K562 (cell line): ENCODE measurements around the gene USP35. TPM values are rescaled to one million over a fixed set of nuclear protein-coding genes. Genes with fewer than 3 reads are reported as not detected.

Experiments used
- ATAC-seq: fragments of 200-7000 bp; cut with Tn5 transposase; 3 replicates; pipeline ENCODE4 v1.9.1; 2020; ENCODE audit warnings: moderate library complexity
- BruUV-seq: library from RNA; stranded (reverse); fragments of 400-500 nt; replicated peaks from 2 replicates; lab custom pipeline; 2021; lab: Mats Ljungman, UMichigan
- CTCF ChIA-PET: fragments of 300-600 bp; formaldehyde crosslinking; extraction: SDS; loops from one replicate; lab custom pipeline; 2021; ENCODE audit warnings: low intra/inter-chr PET ratio; lab: Yijun Ruan, JAX
- POLR2A ChIA-PET: fragments of 300-600, 350-650 bp; sonication (Branson Sonifier 250); formaldehyde crosslinking; extraction: SDS; loops from one replicate; lab custom pipeline; 2021; ENCODE audit warnings: antibody characterized with exemption, inconsistent platforms; lab: Yijun Ruan, JAX
- DNase-seq, 4 experiments: peaks; one replicate each; pipeline versions ENCODE4 v3.0.0 to v3.0.0-alpha.2; 2011 to 2018; ENCODE audit warnings: low spot score in 3 of 4, mixed read lengths in 3 of 4; ENCODE audit errors: extremely low read depth in 1 of 4
- FAIRE-seq: peaks from 2 replicates; lab custom pipeline; 2011; peaks lifted over from hg19 to GRCh38; lab: Jason Lieb, UNC
- H2AFZ ChIP-seq: 2 replicates; pipeline ENCODE4 v1.6.0; 2011; ENCODE audit warnings: low read depth, low read length, control low read depth, inconsistent platforms
- H3K27ac ChIP-seq: fragments of 200-600 bp; 3 replicates; pipeline ENCODE4 v1.8.0; 2011; ENCODE audit warnings: low read depth, mild to moderate bottlenecking, control low read depth, inconsistent platforms, low read length, moderate library complexity, mixed read lengths; ENCODE audit errors: extremely low read depth
- H3K27me3 ChIP-seq, 2 experiments: fragments of 300-600 bp in 1 of 2; 2 replicates in 1 of 2; 3 replicates in 1 of 2; pipeline versions ENCODE4 v1.6.0 to v1.8.0; 2011; ENCODE audit warnings: inconsistent platforms in 2 of 2, low read length in 2 of 2, mild to moderate bottlenecking in 1 of 2, mixed read lengths in 1 of 2, moderate library complexity in 1 of 2; ENCODE audit not compliant: control insufficient read depth in 2 of 2, insufficient read depth in 2 of 2
- H3K36me3 ChIP-seq: fragments of 300-600 bp; 3 replicates; pipeline ENCODE4 v1.8.0; 2011; ENCODE audit warnings: mild to moderate bottlenecking, low read length, inconsistent platforms; ENCODE audit not compliant: control insufficient read depth, insufficient read depth
- H3K4me1 ChIP-seq, 2 experiments: fragments of 200-600 bp in 1 of 2; replicated peaks in 1 of 2; 2 replicates in 1 of 2; 3 replicates in 1 of 2; pipeline versions ENCODE4 v1.5.1 to v1.8.0; 2011; ENCODE audit warnings: inconsistent platforms in 2 of 2, low read length in 2 of 2, mild to moderate bottlenecking in 1 of 2, mixed read lengths in 1 of 2, moderate library complexity in 1 of 2; ENCODE audit not compliant: control insufficient read depth in 2 of 2, insufficient read depth in 2 of 2
- H3K4me2 ChIP-seq: 2 replicates; pipeline ENCODE4 v1.6.1; 2011; ENCODE audit warnings: low read length, control low read depth, inconsistent platforms, mixed read lengths; ENCODE audit not compliant: insufficient read depth
- H3K4me3 ChIP-seq: fragments of 200-600 bp; sonication (generic), shearing (Covaris generic); 2 replicates; pipeline ENCODE4 v1.5.1; 2016; ENCODE audit warnings: control low read depth, inconsistent platforms
- H3K79me2 ChIP-seq: fragments of 200-600 bp; 3 replicates; pipeline ENCODE4 v1.8.0; 2011; ENCODE audit warnings: low read length, inconsistent platforms; ENCODE audit not compliant: control insufficient read depth, insufficient read depth
- H3K9ac ChIP-seq, 2 experiments: 2 replicates each; pipeline versions ENCODE4 v1.6.0 to v1.6.1; 2011; ENCODE audit warnings: low read depth in 2 of 2, low read length in 2 of 2, control low read depth in 1 of 2, inconsistent platforms in 1 of 2, mild to moderate bottlenecking in 1 of 2, mixed read lengths in 1 of 2; ENCODE audit not compliant: insufficient read depth in 1 of 2
- H3K9me1 ChIP-seq: one replicate; pipeline ENCODE4 v1.6.0; 2011; ENCODE audit warnings: inconsistent platforms, mild to moderate bottlenecking, low read length, moderate library complexity; ENCODE audit not compliant: control insufficient read depth, insufficient read depth
- H3K9me3 ChIP-seq: replicated peaks from 2 replicates; pipeline ENCODE4 v1.5.1; 2011; ENCODE audit warnings: low read depth, low read length, inconsistent platforms; ENCODE audit not compliant: control insufficient read depth, insufficient read depth
- H4K20me1 ChIP-seq: replicated peaks from 2 replicates; pipeline ENCODE4 v1.6.1; 2011; ENCODE audit warnings: low read length, inconsistent platforms, mixed read lengths; ENCODE audit not compliant: control insufficient read depth, insufficient read depth
- ATF2 ChIP-seq: sonication (generic); formaldehyde crosslinking; IDR thresholded peaks from 2 replicates; pipeline ENCODE4 v1.8.1; 2022; ENCODE audit warnings: missing genetic modification reagents
- EGR1 ChIP-seq: fragments of 450-650 bp; conservative IDR thresholded peaks from 2 replicates; pipeline ENCODE4 v1.6.1; 2017; ENCODE audit warnings: mild to moderate bottlenecking
- HEY1 ChIP-seq: fragments of 250-450 bp; sonication (Bioruptor Pico); IDR thresholded peaks from 2 replicates; pipeline ENCODE4 v1.5.0; 2020; ENCODE audit warnings: mild to moderate bottlenecking, moderate library complexity, borderline replicate concordance
- HMGN3 ChIP-seq: IDR thresholded peaks from 2 replicates; pipeline ENCODE4 v1.6.1; 2011; ENCODE audit warnings: borderline replicate concordance, low read depth, mild to moderate bottlenecking, mixed read lengths, low read length; ENCODE audit not compliant: insufficient read length; ENCODE audit errors: extremely low read depth
- KDM4B ChIP-seq, 2 experiments: fragments of 450-650 bp in 1 of 2; sonication (generic) in 1 of 2; IDR thresholded peaks; 2 replicates each; pipeline ENCODE4 v1.6.1; 2016 to 2017; ENCODE audit warnings: borderline replicate concordance in 2 of 2, antibody characterized with exemption in 1 of 2, low read depth in 1 of 2, mild to moderate bottlenecking in 1 of 2
- TFAM ChIP-seq: fragments of 250-450 bp; sonication (Bioruptor Pico); conservative IDR thresholded peaks from 2 replicates; pipeline ENCODE4 v1.5.0; 2021; ENCODE audit warnings: mild to moderate bottlenecking, moderate library complexity
- WGBS: fragments of 100-300 bp; shearing (Covaris generic); methylation state at CpG from one replicate; pipeline ENCODE4 v1.1.6; 2016; ENCODE audit warnings: low coverage, mixed read lengths; ENCODE audit not compliant: insufficient coverage; ENCODE audit errors: missing lambda C conversion rate; 5-methylcytosine and 5-hydroxymethylcytosine counted together
- in situ Hi-C: fragments of 300-500 bp; cut with MboI; formaldehyde crosslinking; loops from 4 replicates; pipeline ENCODE4 v1.15.0; 2018; ENCODE audit warnings: inconsistent platforms, mixed read lengths
- intact Hi-C: fragments of 100-400 bp; cut with micrococcal nuclease; formaldehyde crosslinking; loops from 2 replicates; pipeline ENCODE4 v1.14.2; 2022
- polyA plus RNA-seq, 8 experiments: library from polyadenylated mRNA; depleted of rRNA in 4 of 8; stranded (reverse) in 5 of 8; unstranded in 3 of 8; fragments of >200 nt; fragmentation: Nextera tagmentation in 2 of 8; fragmentation: Illumina TruSeq in 1 of 8; extraction: Ambion mirVana in 2 of 8; extraction: Trizol in 1 of 8; gene quantifications; 2 replicates each; pipeline versions ENCODE4 v1.2.1 to v1.2.3, GENCODE V29; 2011 to 2014; ENCODE audit warnings: inconsistent platforms in 1 of 8, missing spikeins in 1 of 8
- total RNA-seq, 7 experiments: library from RNA; depleted of rRNA in 6 of 7; stranded (reverse); fragments of >200 nt in 6 of 7; fragmentation: Illumina TruSeq in 2 of 7; extraction: Trizol in 2 of 7; gene quantifications; 2 replicates each; pipeline versions ENCODE4 v1.2.1 to v1.2.3, GENCODE V29; 2011 to 2021; ENCODE audit warnings: low replicate concordance in 1 of 7
- TF ChIP-seq, protein P1 (sequence below), 2 experiments: fragments of 450-650 bp; conservative IDR thresholded peaks; 2 replicates each; pipeline ENCODE4 v1.6.1; 2017; ENCODE audit warnings: mild to moderate bottlenecking in 2 of 2, moderate library complexity in 2 of 2
- TF ChIP-seq, protein P2 (sequence below), 2 experiments: fragments of 150-350 bp in 1 of 2; IDR thresholded peaks; 2 replicates each; pipeline ENCODE4 v1.6.1; 2012 to 2016; ENCODE audit warnings: low read depth in 2 of 2, low read length in 2 of 2, mild to moderate bottlenecking in 1 of 2, moderate library complexity in 1 of 2
- TF ChIP-seq, protein P3 (sequence below): sonication (generic); formaldehyde crosslinking; IDR thresholded peaks from 2 replicates; pipeline ENCODE4 v1.9.0; 2022; ENCODE audit warnings: mild to moderate bottlenecking, missing genetic modification reagents
- TF ChIP-seq, protein P4 (sequence below), 2 experiments: IDR thresholded peaks in 1 of 2; conservative IDR thresholded peaks in 1 of 2; 2 replicates each; pipeline ENCODE4 v1.6.1; 2016; ENCODE audit warnings: low read depth in 2 of 2, mild to moderate bottlenecking in 1 of 2, missing compliant biosample characterization in 1 of 2, missing genetic modification characterization in 1 of 2, moderate library complexity in 1 of 2

The USP35 gene
- total and polyA plus RNA-seq, 9 of the 15 experiments (the other 6 are each of a cell fraction or from before 2014, with no cell fraction given) = 0.01 to 4.8 (median 3.6) TPM

- 28% methylated on average over 6 of the region's 6 CpGs for WGBS
- intact Hi-C loops (no loop called here), in situ Hi-C loops (no loop called here)
- FAIRE-seq = peak; percentile 91
- Histone ChIP-seq H3K79me2 (peaks cover 14% of the 10 kb centered on the region), H3K4me3 (no peak overlapping the region), H3K9me3 (no peaks in the 10 kb centered on the region), H3K4me1 (peaks cover 38 to 53% of the 10 kb centered on the region in 2 experiments), H4K20me1 (no peaks in the 10 kb centered on the region; the same call in 1 of the 2 replicates), H3K27ac (no peak overlapping the region), H3K9ac (peak overlapping the region; percentile 5 to 87; a peak in 2 of 4 replicates), H3K27me3 (no peaks in the 10 kb centered on the region), H2AFZ (no peak overlapping the region; the same call in 1 of the 2 replicates), H3K9me1 (no peaks in the 10 kb centered on the region), H3K4me2 (peak overlapping the region; percentile 42), H3K36me3 (no peaks in the 10 kb centered on the region)
- POLR2A ChIA-PET = no interaction called here
- no TSS peak for BruUV-seq
- CTCF ChIA-PET = no interaction called here
- ATAC-seq = no peak
- DNase-seq = peak; percentile 55 to 68 (median 60)
- TF ChIP-seq TFAM (CRISPR knock-in tag) (no peak), ATF2 (CRISPR knock-in tag) (no peak), KDM4B (IDR thresholded peaks at IDR 0.05; ENCODE audit: borderline replicate concordance in 2 of 2, low read depth in 1 of 2) (peak in 1 of 2 experiments; percentile 56; a peak in 1 of 4 replicates), HEY1 (CRISPR knock-in tag) (no peak), HMGN3 (peak; percentile 24), EGR1 (peak; percentile 96)
- TF ChIP-seq, protein P1, sequence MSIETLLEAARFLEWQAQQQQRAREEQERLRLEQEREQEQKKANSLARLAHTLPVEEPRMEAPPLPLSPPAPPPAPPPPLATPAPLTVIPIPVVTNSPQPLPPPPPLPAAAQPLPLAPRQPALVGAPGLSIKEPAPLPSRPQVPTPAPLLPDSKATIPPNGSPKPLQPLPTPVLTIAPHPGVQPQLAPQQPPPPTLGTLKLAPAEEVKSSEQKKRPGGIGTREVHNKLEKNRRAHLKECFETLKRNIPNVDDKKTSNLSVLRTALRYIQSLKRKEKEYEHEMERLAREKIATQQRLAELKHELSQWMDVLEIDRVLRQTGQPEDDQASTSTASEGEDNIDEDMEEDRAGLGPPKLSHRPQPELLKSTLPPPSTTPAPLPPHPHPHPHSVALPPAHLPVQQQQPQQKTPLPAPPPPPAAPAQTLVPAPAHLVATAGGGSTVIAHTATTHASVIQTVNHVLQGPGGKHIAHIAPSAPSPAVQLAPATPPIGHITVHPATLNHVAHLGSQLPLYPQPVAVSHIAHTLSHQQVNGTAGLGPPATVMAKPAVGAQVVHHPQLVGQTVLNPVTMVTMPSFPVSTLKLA (conservative IDR thresholded peaks at IDR 0.05) = 0 out of 4 replicates have a peak, but pooled peaks of 1 of the 2 experiments have one; percentile 20
- TF ChIP-seq, protein P2, sequence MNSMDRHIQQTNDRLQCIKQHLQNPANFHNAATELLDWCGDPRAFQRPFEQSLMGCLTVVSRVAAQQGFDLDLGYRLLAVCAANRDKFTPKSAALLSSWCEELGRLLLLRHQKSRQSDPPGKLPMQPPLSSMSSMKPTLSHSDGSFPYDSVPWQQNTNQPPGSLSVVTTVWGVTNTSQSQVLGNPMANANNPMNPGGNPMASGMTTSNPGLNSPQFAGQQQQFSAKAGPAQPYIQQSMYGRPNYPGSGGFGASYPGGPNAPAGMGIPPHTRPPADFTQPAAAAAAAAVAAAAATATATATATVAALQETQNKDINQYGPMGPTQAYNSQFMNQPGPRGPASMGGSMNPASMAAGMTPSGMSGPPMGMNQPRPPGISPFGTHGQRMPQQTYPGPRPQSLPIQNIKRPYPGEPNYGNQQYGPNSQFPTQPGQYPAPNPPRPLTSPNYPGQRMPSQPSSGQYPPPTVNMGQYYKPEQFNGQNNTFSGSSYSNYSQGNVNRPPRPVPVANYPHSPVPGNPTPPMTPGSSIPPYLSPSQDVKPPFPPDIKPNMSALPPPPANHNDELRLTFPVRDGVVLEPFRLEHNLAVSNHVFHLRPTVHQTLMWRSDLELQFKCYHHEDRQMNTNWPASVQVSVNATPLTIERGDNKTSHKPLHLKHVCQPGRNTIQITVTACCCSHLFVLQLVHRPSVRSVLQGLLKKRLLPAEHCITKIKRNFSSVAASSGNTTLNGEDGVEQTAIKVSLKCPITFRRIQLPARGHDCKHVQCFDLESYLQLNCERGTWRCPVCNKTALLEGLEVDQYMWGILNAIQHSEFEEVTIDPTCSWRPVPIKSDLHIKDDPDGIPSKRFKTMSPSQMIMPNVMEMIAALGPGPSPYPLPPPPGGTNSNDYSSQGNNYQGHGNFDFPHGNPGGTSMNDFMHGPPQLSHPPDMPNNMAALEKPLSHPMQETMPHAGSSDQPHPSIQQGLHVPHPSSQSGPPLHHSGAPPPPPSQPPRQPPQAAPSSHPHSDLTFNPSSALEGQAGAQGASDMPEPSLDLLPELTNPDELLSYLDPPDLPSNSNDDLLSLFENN (IDR thresholded peaks at IDR 0.05; ENCODE audit: low read depth in 2 of 2, low read length in 2 of 2) = no peak
- TF ChIP-seq, protein P3, sequence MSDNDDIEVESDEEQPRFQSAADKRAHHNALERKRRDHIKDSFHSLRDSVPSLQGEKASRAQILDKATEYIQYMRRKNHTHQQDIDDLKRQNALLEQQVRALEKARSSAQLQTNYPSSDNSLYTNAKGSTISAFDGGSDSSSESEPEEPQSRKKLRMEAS (CRISPR knock-in tag) = peak; percentile 29; the same call in 1 of the 2 replicates
- TF ChIP-seq, protein P4, sequence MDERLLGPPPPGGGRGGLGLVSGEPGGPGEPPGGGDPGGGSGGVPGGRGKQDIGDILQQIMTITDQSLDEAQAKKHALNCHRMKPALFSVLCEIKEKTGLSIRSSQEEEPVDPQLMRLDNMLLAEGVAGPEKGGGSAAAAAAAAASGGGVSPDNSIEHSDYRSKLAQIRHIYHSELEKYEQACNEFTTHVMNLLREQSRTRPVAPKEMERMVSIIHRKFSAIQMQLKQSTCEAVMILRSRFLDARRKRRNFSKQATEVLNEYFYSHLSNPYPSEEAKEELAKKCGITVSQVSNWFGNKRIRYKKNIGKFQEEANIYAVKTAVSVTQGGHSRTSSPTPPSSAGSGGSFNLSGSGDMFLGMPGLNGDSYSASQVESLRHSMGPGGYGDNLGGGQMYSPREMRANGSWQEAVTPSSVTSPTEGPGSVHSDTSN (CRISPR knock-in tag; IDR thresholded peaks at IDR 0.05; ENCODE audit: low read depth) = no peak
- TF ChIP-seq, protein P4 (tag; conservative IDR thresholded peaks at IDR 0.05; ENCODE audit: low read depth) = no peak
Observed at GRCh38 chr11:78192223-78192719, 3.6 kb downstream of the USP35 start.
